Smooth muscle cell of the pulmonary artery (primary cell): ENCODE measurements around the gene SLC5A2. TPM values are rescaled to one million over a fixed set of nuclear protein-coding genes. Genes with fewer than 3 reads are reported as not detected.

ENCODE experiments used
- total RNA-seq: library from RNA; depleted of rRNA; stranded (reverse); fragments of >200 nt; gene quantifications from 2 replicates; pipeline ENCODE4 v1.2.3, GENCODE V29; 2014

SLC5A2 gene
- 0.03 and 0.07 TPM in 2 replicates for total RNA-seq

DNA sequence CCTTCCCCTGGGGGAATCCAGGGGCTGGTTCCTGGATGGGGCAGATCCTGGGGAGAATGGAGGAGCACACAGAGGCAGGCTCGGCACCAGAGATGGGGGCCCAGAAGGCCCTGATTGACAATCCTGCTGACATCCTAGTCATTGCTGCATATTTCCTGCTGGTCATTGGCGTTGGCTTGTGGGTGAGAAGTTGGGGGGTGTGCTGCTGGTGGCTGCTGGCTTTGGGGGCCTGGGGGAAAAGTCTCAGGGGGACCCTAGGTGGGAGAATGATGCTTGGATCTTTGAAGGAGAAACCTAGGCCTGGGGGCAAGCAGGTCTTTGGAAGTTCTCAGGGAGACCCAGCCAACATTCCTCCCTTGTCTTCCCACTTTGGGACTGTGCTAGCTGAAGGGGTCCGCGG, at the start of gene SLC5A2:
Gene SLC5A2, plus strand, starts transcription at position 43 of the 400 bp plus-strand sequence. Its CDS starts 14 bp downstream, at position 57.

DNA sequence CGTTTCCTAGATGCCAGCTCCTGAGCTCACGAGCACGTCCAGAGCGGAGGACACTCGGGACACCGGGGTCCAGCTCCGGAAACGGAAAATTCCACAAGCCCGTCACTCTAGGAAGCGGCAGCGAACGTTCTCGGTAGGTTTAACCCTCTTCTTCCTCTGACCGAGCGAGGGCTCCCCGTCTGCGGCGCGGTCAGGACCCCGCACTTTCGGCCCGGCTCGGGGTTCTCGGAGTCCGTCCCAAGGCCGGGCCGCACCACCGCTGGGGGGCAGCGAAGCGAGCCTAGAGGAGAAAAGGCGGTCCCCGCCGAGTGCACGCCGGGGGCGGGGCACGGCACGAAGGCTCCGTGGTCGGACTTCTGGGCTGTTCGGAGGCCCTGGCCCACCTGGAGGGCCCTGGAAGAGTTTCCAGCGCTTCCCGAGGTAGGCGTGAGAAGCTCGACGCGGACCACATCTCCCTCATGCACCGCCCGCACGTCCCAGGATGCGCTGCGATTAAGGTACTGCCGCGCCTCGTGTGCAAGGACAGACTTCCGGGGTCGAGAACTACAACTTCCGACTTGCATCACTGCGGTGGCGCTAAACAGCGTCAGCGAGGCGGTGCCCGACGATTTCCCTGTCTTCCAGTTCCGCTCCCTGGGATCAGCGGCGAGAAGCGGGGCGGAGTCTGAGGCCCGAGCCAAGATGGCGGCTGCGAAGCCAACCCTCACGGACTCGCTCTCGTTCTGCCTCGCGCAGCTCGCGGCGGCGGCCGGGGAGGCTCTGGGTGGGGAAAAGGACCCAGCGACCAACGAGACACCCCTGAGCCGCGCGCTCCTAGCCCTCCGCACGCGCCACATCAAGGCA, 23.9 kb upstream of the SLC5A2 start, which contains the start of gene ARMC5:
Gene ARMC5, plus strand, starts transcription at position 658 of the 843 bp plus-strand sequence. Its CDS starts 24 bp downstream, at position 682.

DNA sequence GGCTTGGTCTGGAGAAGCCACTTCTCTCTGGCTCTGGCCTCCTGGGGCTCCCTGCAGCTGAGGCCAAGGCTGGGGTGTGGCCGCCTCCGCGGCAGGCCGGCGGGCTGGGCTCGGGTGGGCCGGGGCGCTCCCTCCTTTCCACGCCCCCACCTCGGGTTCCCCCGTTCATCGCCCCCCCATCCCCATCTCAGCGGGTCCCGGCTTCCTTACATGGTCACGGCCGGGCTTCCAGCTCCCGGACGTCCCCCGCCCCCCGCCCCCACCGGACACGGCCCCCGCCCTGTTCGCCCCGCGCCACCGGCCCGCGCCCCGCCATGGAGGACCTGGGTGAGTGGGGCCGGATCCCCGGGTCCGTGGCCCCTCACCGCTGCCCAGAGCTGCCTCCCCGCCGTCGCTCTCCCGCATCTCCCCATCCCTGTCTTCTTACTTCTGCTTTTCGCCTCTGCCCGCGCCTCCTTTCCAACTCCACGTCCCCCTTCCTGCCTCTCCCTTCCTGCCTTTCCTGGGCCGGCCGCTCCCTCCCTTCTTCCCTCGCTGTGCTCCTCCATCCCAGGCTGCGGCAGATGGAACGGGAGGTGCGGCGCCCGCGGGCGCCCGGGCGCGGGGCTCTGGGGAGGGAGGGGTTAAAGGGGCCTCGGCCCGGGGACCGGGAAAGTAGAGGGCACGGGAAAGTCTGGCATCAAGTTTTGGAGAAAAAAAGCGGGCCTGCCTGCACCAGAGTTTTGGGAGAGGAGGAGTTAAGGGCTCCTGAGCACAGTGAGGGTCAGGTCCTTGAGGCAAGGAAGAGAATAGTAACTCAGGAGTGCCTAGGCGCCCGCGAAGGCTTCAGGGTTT, 10.8 kb upstream of the SLC5A2 start, which contains the start of gene TGFB1I1:
Gene TGFB1I1, plus strand, starts transcription at position 278 of the 834 bp plus-strand sequence. Its CDS starts 37 bp downstream, at position 315.

DNA sequence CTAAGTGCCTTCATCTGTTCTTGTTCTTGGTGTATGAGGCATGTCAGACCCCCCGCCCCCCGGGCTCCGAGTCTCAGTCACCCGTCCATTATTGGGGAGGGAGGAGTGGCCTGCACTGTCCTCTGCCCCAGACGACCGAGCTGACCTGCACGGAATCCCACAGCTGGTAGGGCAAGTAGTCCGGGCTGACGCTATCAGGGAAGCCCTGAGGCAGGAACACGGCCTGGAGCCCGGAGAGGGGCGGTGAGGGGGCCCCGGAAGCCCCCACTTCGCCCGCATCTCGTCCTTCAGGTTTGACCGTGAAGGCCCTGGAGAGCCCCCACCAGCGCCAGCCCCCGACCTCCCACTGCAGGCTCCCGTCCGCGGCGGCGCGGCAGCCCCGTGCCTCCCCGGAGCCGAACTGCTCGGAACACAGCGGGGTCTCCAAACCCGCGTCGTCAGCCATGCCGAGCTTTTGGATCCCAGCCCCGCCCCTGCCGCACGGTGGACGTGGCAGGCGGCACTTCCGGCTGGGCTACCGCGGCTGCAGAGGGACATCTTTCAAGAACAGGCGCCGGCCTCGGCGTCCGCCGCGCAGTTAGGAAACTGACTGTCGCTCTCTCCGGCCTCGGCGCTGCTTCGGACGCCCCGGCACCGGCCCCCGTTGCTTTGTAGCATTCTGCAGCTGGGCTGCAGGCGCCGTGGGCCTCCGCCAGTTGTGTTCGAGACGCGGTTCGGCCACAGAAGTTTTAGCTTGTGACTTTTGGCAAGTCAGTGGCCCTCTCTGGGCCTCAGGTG, 25.2 kb downstream of the SLC5A2 start, which contains the start of gene RUSF1:
Gene RUSF1, minus strand, starts transcription at position 463 of the 777 bp plus-strand sequence. Its CDS starts 18 bp downstream, at position 445.

DNA sequence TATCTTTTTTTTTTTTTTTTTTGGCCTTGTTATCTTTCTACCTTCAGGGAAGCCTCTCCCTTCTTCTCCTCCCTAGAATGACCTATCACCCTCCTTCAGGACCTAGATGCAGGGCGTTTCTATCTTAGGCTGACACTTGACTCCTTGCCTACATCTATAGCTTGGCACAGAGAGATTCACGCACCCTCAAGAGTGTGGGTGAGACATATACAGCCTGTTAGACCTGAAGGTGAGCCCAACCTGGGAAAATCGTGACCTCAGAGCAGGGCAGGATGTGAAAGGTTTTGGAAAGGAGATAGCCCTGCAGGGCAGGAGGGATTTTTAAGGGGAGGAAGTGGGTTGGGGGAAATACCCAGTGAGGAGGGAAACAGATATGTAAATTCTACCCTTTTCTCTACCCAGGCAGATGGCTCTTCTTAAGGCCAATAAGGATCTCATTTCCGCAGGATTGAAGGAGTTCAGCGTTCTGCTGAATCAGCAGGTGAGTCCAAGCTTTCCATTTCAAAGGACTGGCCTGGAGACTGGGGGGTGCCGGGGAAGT, 44.9 kb downstream of the SLC5A2 start, which contains the start of gene AHSP:
Gene AHSP, plus strand, starts transcription at position 167 of the 541 bp plus-strand sequence. Its CDS starts 240 bp downstream, at position 407.

Other genes starting within 250 kb of the SLC5A2 start
- 0.13 TPM in 1 of 2 replicates, not detected in the other for gene ITGAM, start 223.1 kb upstream of the SLC5A2 start, total RNA-seq
- not detected in 2 replicates for gene ITGAX, start 127.9 kb upstream of the SLC5A2 start, total RNA-seq
- gene ITGAD, start 89.8 kb upstream of the SLC5A2 start, total RNA-seq: not detected in 2 replicates
- gene COX6A2, start 54.8 kb upstream of the SLC5A2 start, total RNA-seq: not detected in 2 replicates
- 0.52 and 1.1 TPM in 2 replicates for gene ZNF843, start 40.3 kb upstream of the SLC5A2 start, total RNA-seq
- gene ARMC5, start 23.6 kb upstream of the SLC5A2 start, total RNA-seq: 6.6 and 7.3 TPM in 2 replicates
- gene TGFB1I1, start 11.0 kb upstream of the SLC5A2 start, total RNA-seq: 41.6 and 75.6 TPM in 2 replicates
- gene RUSF1, start 25.3 kb downstream of the SLC5A2 start, total RNA-seq: 99.2 and 105 TPM in 2 replicates
- not detected in 2 replicates for gene AHSP, start 44.8 kb downstream of the SLC5A2 start, total RNA-seq